ENCODE data around the gene TPRG1L.

DNA sequence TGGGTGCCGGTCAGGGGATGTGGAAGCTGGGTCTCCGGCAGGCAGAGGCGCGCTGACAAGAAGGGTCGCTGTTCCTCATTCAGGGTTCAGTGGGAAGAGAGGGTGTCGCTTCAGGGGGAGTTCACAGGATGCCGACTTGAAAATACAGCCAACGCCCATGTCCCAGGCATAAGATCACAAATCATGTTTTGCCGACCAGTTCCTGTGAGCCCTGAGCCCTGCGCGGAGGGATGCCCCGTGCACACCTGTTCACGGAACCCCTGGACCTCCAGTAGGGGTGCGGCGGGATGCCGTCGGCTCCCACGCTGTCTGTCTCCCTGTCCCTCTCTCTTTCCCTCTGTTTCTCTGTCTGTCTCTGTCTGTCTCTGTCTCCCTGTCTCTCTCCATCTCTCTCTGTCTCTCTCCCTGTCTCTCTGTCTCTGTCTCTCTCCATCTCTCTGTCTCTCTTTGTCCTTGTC lies 54.3 kb downstream of the TPRG1L start:
- TF ChIP-seq FOXM1 (IDR thresholded peaks at IDR 0.05; ENCODE audit: low read depth, low read length), result no peak
- TF ChIP-seq TCF7 (IDR thresholded peaks at IDR 0.05; ENCODE audit: borderline replicate concordance), result no peak
- no peak for TF ChIP-seq RFX5 (IDR thresholded peaks at IDR 0.05; ENCODE audit: low read depth, low read length)
- no peak for TF ChIP-seq RCOR1 (conservative IDR thresholded peaks at IDR 0.05; ENCODE audit: low read depth, low read length)
- no peak for TF ChIP-seq NBN (IDR thresholded peaks at IDR 0.05)
- TF ChIP-seq, protein P1, sequence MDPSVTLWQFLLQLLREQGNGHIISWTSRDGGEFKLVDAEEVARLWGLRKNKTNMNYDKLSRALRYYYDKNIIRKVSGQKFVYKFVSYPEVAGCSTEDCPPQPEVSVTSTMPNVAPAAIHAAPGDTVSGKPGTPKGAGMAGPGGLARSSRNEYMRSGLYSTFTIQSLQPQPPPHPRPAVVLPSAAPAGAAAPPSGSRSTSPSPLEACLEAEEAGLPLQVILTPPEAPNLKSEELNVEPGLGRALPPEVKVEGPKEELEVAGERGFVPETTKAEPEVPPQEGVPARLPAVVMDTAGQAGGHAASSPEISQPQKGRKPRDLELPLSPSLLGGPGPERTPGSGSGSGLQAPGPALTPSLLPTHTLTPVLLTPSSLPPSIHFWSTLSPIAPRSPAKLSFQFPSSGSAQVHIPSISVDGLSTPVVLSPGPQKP (IDR thresholded peaks at IDR 0.05; ENCODE audit: low read depth, low read length), result no peak
- TF ChIP-seq POLR2AphosphoS5 (IDR thresholded peaks at IDR 0.05; ENCODE audit: low read length), result no peak
- TF ChIP-seq POLR2A (IDR thresholded peaks at IDR 0.05; ENCODE audit: low read depth, low read length), result no peak
- TF ChIP-seq, protein P2, sequence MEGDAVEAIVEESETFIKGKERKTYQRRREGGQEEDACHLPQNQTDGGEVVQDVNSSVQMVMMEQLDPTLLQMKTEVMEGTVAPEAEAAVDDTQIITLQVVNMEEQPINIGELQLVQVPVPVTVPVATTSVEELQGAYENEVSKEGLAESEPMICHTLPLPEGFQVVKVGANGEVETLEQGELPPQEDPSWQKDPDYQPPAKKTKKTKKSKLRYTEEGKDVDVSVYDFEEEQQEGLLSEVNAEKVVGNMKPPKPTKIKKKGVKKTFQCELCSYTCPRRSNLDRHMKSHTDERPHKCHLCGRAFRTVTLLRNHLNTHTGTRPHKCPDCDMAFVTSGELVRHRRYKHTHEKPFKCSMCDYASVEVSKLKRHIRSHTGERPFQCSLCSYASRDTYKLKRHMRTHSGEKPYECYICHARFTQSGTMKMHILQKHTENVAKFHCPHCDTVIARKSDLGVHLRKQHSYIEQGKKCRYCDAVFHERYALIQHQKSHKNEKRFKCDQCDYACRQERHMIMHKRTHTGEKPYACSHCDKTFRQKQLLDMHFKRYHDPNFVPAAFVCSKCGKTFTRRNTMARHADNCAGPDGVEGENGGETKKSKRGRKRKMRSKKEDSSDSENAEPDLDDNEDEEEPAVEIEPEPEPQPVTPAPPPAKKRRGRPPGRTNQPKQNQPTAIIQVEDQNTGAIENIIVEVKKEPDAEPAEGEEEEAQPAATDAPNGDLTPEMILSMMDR (IDR thresholded peaks at IDR 0.05 in 2 of 3, conservative IDR thresholded peaks at IDR 0.05 in 1 of 3; ENCODE audit: control insufficient read depth in 2 of 3, extremely low read depth in 1 of 3, insufficient read depth in 1 of 3, low read depth in 3 of 3, low read length in 3 of 3), result no peak

All from GM12878 (cell line).